DOHH2 (cell line): Measurements from ENCODE around the gene PPT2.

Experiments
- CTCF ChIP-seq: fragments of 200-600 bp; sonication (generic); IDR thresholded peaks from one replicate; pipeline ENCODE4 v1.5.1; 2014; ENCODE audit warnings: antibody characterized with exemption, mild to moderate bottlenecking, low read depth, low read length; ENCODE audit not compliant: poor library complexity, severe bottlenecking
- EZH2phosphoT487 ChIP-seq: fragments of 200-600 bp; sonication (generic); IDR thresholded peaks from 2 replicates; pipeline ENCODE4 v1.6.1; 2017; ENCODE audit warnings: borderline replicate concordance, mild to moderate bottlenecking, antibody characterized with exemption, low read length, moderate library complexity, mixed read lengths

GRCh38 chr6:32151863-32152768 lies 1.8 kb upstream of the PPT2 start, which contains the start of gene PRRT1:
- TF ChIP-seq EZH2phosphoT487 (no peak), CTCF (no peak)
